ENCODE measurements around the gene RUFY2.
A peak's percentile ranks its signal among the peaks of the same experiment; 100 is the strongest.
"Not testable (repeated sequence)": the region's sequence is repeated elsewhere in the genome, so short reads cannot be mapped to it uniquely, and the experiment has no call there.

Gene RUFY2

GRCh38 chr10:68318331-68319059 is 88.6 kb downstream of the RUFY2 start:
- FAIRE-seq: no peak

GRCh38 chr10:68315582-68315981 is 91.5 kb downstream of the RUFY2 start:
- FAIRE-seq: no peak

- not testable (repeated sequence) for FAIRE-seq
Measured at GRCh38 chr10:68314930-68315329, 92.1 kb downstream of the RUFY2 start.

- no peak for FAIRE-seq
Measured at GRCh38 chr10:68310531-68310930, 96.5 kb downstream of the RUFY2 start.

GRCh38 chr10:68305854-68306253 is 101.2 kb downstream of the RUFY2 start:
- no peak for FAIRE-seq

- FAIRE-seq: no peak
Measured at GRCh38 chr10:68303849-68304412, 103.1 kb downstream of the RUFY2 start.

- FAIRE-seq: no peak
Measured at GRCh38 chr10:68302871-68303270, 104.2 kb downstream of the RUFY2 start.

GRCh38 chr10:68302503-68302823 is 104.6 kb downstream of the RUFY2 start:
- no peak for FAIRE-seq

GRCh38 chr10:68301790-68302502 is 105.1 kb downstream of the RUFY2 start:
- peak; percentile 40 for FAIRE-seq

- no peak for FAIRE-seq
Measured at GRCh38 chr10:68301301-68301700, 105.8 kb downstream of the RUFY2 start.

GRCh38 chr10:68296843-68297663 is 110.0 kb downstream of the RUFY2 start:
- no peak for FAIRE-seq

Data from TTC549 (cell line).